Measurements from ENCODE around the gene ANKRD9. TPM values are rescaled to one million over a fixed set of nuclear protein-coding genes. Genes with fewer than 3 reads are reported as not detected.

Gene ANKRD9
- total and polyA plus RNA-seq, 9 of the 15 experiments (the other 6 are each of a cell fraction or from before 2014, with no cell fraction given) = 0.04 to 32.9 (median 5.3) TPM

GRCh38 chr14:102530828-102531478 lies 21.4 kb upstream of the ANKRD9 start (continued):
- TF ChIP-seq ZNF277 (CRISPR knock-in tag; IDR thresholded peaks at IDR 0.05; ENCODE audit: borderline replicate concordance) = no peak
- 0 out of 2 replicates have a peak, but pooled peaks have one; percentile 16 for TF ChIP-seq HMBOX1 (IDR thresholded peaks at IDR 0.05)
- TF ChIP-seq PTBP1 (IDR thresholded peaks at IDR 0.05; ENCODE audit: low read depth, low read length) = no peak
- TF ChIP-seq NELFE (IDR thresholded peaks at IDR 0.05; ENCODE audit: insufficient read depth, insufficient read length) = no peak
- peak; percentile 37 to 64; a peak in 1 of 4 replicates for TF ChIP-seq FOXK2 (conservative IDR thresholded peaks at IDR 0.05 in 1 of 2, IDR thresholded peaks at IDR 0.05 in 1 of 2; ENCODE audit: low read depth in 2 of 2)
- TF ChIP-seq ZNF354B (CRISPR knock-in tag; IDR thresholded peaks at IDR 0.05) = no peak
- no peak for TF ChIP-seq SAP30 (IDR thresholded peaks at IDR 0.05; ENCODE audit: borderline replicate concordance, insufficient read depth, low read depth, low read length, poor library complexity, severe bottlenecking)
- no peak for TF ChIP-seq MAZ (CRISPR knock-in tag; conservative IDR thresholded peaks at IDR 0.05 in 1 of 2, IDR thresholded peaks at IDR 0.05 in 1 of 2)
- TF ChIP-seq ZFX (CRISPR knock-in tag; IDR thresholded peaks at IDR 0.05) = peak; percentile 38; the same call in 1 of the 2 replicates
- no peak for TF ChIP-seq ZNF512 (tag; IDR thresholded peaks at IDR 0.05)
- TF ChIP-seq SIX5 (IDR thresholded peaks at IDR 0.05; ENCODE audit: borderline replicate concordance in 1 of 2, insufficient read depth in 1 of 2, low read depth in 1 of 2, low read length in 2 of 2) = no peak
- peak; percentile 59 for TF ChIP-seq POLR2A (conservative IDR thresholded peaks at IDR 0.05)
- no peak for TF ChIP-seq ZNF3 (CRISPR knock-in tag; IDR thresholded peaks at IDR 0.05)
- TF ChIP-seq PHTF2 (CRISPR knock-in tag; IDR thresholded peaks at IDR 0.05) = no peak
- no peak for TF ChIP-seq KLF1 (tag; IDR thresholded peaks at IDR 0.05)
- peak; percentile 36 to 37; a peak in 2 of 4 replicates for TF ChIP-seq NRF1 (conservative IDR thresholded peaks at IDR 0.05 in 1 of 2, IDR thresholded peaks at IDR 0.05 in 1 of 2)
- no peak for TF ChIP-seq ZNF707 (CRISPR knock-in tag; conservative IDR thresholded peaks at IDR 0.05)
- peak; percentile 29; the same call in 1 of the 2 replicates for TF ChIP-seq POLR2H (tag; IDR thresholded peaks at IDR 0.05; ENCODE audit: low read depth)
